HepG2 (cell line): Measurements from ENCODE around the gene MNAT1. TPM values are rescaled to one million over a fixed set of nuclear protein-coding genes. Genes with fewer than 3 reads are reported as not detected.

Experiments used
- BCL6 ChIP-seq: IDR thresholded peaks from 2 replicates; pipeline ENCODE4 v1.6.1; 2016; ENCODE audit warnings: missing genetic modification reagents, missing compliant biosample characterization
- CBX5 ChIP-seq: sonication (generic); formaldehyde crosslinking; IDR thresholded peaks from 2 replicates; pipeline ENCODE4 v1.4.0; 2020; ENCODE audit warnings: missing genetic modification reagents, borderline replicate concordance
- EP300 ChIP-seq, 3 experiments: sonication (generic) in 1 of 3; formaldehyde crosslinking in 1 of 3; IDR thresholded peaks; 2 replicates each; pipeline versions ENCODE4 v1.5.1 to v1.6.1; 2011 to 2020; ENCODE audit warnings: low read depth in 2 of 3, low read length in 2 of 3, borderline replicate concordance in 1 of 3, improper control_type of control experiment in 1 of 3, mild to moderate bottlenecking in 1 of 3, missing genetic modification reagents in 1 of 3, moderate library complexity in 1 of 3
- HES4 ChIP-seq: sonication (generic); formaldehyde crosslinking; IDR thresholded peaks from 2 replicates; pipeline ENCODE4 v1.9.0; 2021; ENCODE audit warnings: mild to moderate bottlenecking, missing genetic modification reagents, borderline replicate concordance
- KMT2A ChIP-seq: sonication (generic); formaldehyde crosslinking; IDR thresholded peaks from 2 replicates; pipeline ENCODE4 v1.4.0; 2020; ENCODE audit warnings: missing genetic modification reagents
- MXD4 ChIP-seq: IDR thresholded peaks from 2 replicates; pipeline ENCODE4 v1.6.1; 2016; ENCODE audit warnings: mild to moderate bottlenecking, missing biosample characterization, missing genetic modification reagents
- PAWR ChIP-seq: sonication (generic); formaldehyde crosslinking; IDR thresholded peaks from 2 replicates; pipeline ENCODE4 v1.4.0; 2020; ENCODE audit warnings: missing genetic modification reagents, mild to moderate bottlenecking, borderline replicate concordance
- POGK ChIP-seq: sonication (generic); formaldehyde crosslinking; conservative IDR thresholded peaks from 2 replicates; pipeline ENCODE4 v1.8.0; 2022; ENCODE audit warnings: mild to moderate bottlenecking, moderate library complexity, missing genetic modification reagents
- SOX5 ChIP-seq: IDR thresholded peaks from 2 replicates; pipeline ENCODE4 v1.6.1; 2016; ENCODE audit warnings: borderline replicate concordance
- SP5 ChIP-seq: IDR thresholded peaks from 2 replicates; pipeline ENCODE4 v1.6.1; 2016; ENCODE audit warnings: low read depth, borderline replicate concordance
- TBX2 ChIP-seq: sonication (generic); formaldehyde crosslinking; IDR thresholded peaks from 2 replicates; pipeline ENCODE4 v1.5.0; 2020; ENCODE audit warnings: missing genetic modification reagents, mild to moderate bottlenecking, borderline replicate concordance
- TGIF2 ChIP-seq: IDR thresholded peaks from 2 replicates; pipeline ENCODE4 v1.6.1; 2016; ENCODE audit warnings: control low read depth, missing compliant biosample characterization
- ZBTB38 ChIP-seq: sonication (generic); formaldehyde crosslinking; IDR thresholded peaks from 2 replicates; pipeline ENCODE4 v1.5.1; 2020; ENCODE audit warnings: mild to moderate bottlenecking, missing genetic modification reagents
- ZFY ChIP-seq: sonication (generic); formaldehyde crosslinking; IDR thresholded peaks from 2 replicates; pipeline ENCODE4 v1.4.0; 2020; ENCODE audit warnings: missing genetic modification reagents
- ZNF24 ChIP-seq: fragments of 450-650 bp; IDR thresholded peaks from 2 replicates; pipeline ENCODE4 v1.6.1; 2017; ENCODE audit warnings: antibody characterized with exemption, mild to moderate bottlenecking
- ZNF768 ChIP-seq: sonication (generic); formaldehyde crosslinking; IDR thresholded peaks from 2 replicates; pipeline ENCODE4 v1.4.0; 2020; ENCODE audit warnings: missing genetic modification reagents
- ZNF841 ChIP-seq: sonication (generic); formaldehyde crosslinking; IDR thresholded peaks from 2 replicates; pipeline ENCODE4 v1.8.1; 2023; ENCODE audit warnings: missing genetic modification reagents, borderline replicate concordance
- polyA plus RNA-seq, 8 experiments: library from polyadenylated mRNA; depleted of rRNA in 3 of 8; stranded (reverse) in 7 of 8; unstranded in 1 of 8; fragments of >200 nt; fragmentation: Illumina TruSeq in 4 of 8; extraction: Trizol in 4 of 8; gene quantifications; 2 replicates each; pipeline versions ENCODE4 v1.2.1 to v1.2.3, GENCODE V29; 2011 to 2016; ENCODE audit warnings: low read depth in 4 of 8, missing spikeins in 1 of 8, mixed read lengths in 1 of 8; ENCODE audit not compliant: insufficient read depth in 1 of 8
- total RNA-seq, 5 experiments: library from RNA; depleted of rRNA; stranded (reverse); fragments of >200 nt; fragmentation: Illumina TruSeq; extraction: Trizol; gene quantifications; 2 replicates each; pipeline ENCODE4 v1.2.3, GENCODE V29; 2016; ENCODE audit warnings: low read depth in 1 of 5
- TF ChIP-seq, protein P1 (sequence below), 2 experiments: sonication (generic) in 1 of 2; formaldehyde crosslinking in 1 of 2; IDR thresholded peaks; 2 replicates each; pipeline versions ENCODE4 v1.6.1 to v1.9.0; 2014 to 2022; ENCODE audit warnings: antibody characterized with exemption in 1 of 2, borderline replicate concordance in 1 of 2, inconsistent platforms in 1 of 2, low read depth in 1 of 2, missing genetic modification reagents in 1 of 2
- TF ChIP-seq, protein P2 (sequence below): sonication (generic); formaldehyde crosslinking; IDR thresholded peaks from 2 replicates; pipeline ENCODE4 v1.8.0; 2022; ENCODE audit warnings: missing genetic modification reagents, mild to moderate bottlenecking, borderline replicate concordance

Gene MNAT1
- total and polyA plus RNA-seq, 2 of the 13 experiments (the other 11 are each of a cell fraction or from before 2014, with no cell fraction given): 49.2 to 94.8 TPM

DNA sequence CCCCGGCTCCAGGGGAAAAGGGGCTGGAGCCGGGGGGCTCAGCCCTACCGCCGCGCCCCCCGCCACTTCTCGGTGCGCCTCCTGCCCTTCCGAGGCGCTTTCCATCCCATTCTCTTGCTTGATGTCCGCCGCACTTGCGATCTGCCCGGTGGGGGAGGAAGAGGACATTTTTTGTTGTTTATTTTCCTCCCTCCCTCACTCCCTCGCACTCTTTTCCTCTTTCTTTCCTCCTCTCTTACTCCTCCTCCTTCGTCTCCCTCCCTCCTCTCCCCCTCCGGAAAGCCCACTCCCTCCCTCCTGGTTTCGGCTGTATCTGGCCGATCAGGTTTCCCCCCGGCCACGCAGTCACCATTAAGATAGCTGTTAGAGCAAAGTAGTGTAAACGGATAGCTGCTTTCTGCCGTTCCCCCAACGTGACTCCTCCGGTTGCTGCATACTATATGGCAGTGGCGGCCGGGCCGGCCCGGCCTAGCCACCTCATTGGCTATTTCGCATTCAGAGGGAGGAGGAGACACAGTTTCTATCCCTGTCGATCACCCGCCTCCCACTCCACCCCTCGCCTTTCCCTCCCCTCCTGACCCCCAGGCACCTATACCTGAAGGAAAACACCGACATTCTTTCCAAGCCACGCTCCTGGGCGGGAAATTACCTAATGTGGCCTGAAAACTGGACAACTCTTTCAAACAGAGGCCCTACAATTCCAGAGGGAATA is 10.5 kb upstream of the MNAT1 start, which contains the start of gene SIX4 (continued):
- TF ChIP-seq, protein P1, sequence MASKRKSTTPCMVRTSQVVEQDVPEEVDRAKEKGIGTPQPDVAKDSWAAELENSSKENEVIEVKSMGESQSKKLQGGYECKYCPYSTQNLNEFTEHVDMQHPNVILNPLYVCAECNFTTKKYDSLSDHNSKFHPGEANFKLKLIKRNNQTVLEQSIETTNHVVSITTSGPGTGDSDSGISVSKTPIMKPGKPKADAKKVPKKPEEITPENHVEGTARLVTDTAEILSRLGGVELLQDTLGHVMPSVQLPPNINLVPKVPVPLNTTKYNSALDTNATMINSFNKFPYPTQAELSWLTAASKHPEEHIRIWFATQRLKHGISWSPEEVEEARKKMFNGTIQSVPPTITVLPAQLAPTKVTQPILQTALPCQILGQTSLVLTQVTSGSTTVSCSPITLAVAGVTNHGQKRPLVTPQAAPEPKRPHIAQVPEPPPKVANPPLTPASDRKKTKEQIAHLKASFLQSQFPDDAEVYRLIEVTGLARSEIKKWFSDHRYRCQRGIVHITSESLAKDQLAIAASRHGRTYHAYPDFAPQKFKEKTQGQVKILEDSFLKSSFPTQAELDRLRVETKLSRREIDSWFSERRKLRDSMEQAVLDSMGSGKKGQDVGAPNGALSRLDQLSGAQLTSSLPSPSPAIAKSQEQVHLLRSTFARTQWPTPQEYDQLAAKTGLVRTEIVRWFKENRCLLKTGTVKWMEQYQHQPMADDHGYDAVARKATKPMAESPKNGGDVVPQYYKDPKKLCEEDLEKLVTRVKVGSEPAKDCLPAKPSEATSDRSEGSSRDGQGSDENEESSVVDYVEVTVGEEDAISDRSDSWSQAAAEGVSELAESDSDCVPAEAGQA (IDR thresholded peaks at IDR 0.05; ENCODE audit: low read depth): no peak
- TF ChIP-seq, protein P1 (CRISPR knock-in tag; IDR thresholded peaks at IDR 0.05; ENCODE audit: borderline replicate concordance): no peak
- TF ChIP-seq PAWR (CRISPR knock-in tag) (no peak), SP5 (peak; percentile 78), KMT2A (CRISPR knock-in tag) (0 out of 2 replicates have a peak, but pooled peaks have one; percentile 41), POGK (CRISPR knock-in tag) (peak; percentile 51; the same call in 1 of the 2 replicates), TBX2 (CRISPR knock-in tag) (no peak), ZNF841 (CRISPR knock-in tag) (no peak), ZFY (CRISPR knock-in tag) (peak; percentile 34; the same call in 1 of the 2 replicates), HES4 (0 out of 2 replicates have a peak, but pooled peaks have one; percentile 57), ZBTB38 (CRISPR knock-in tag) (no peak), CBX5 (CRISPR knock-in tag) (peak; percentile 33; the same call in 1 of the 2 replicates), SOX5 (CRISPR knock-in tag) (peak; percentile 41; the same call in 1 of the 2 replicates), TGIF2 (peak; percentile 53; the same call in 1 of the 2 replicates), BCL6 (CRISPR knock-in tag) (0 out of 2 replicates have a peak, but pooled peaks have one; percentile 18), ZNF768 (no peak), MXD4 (peak; percentile 47; the same call in 1 of the 2 replicates), ZNF24 (no peak), EP300 (IDR thresholded peaks at IDR 0.05; ENCODE audit: low read depth in 2 of 2, low read length in 2 of 2) (0 out of 4 replicates have a peak, but pooled peaks of 1 of the 2 experiments have one; percentile 12), EP300 (CRISPR knock-in tag; IDR thresholded peaks at IDR 0.05; ENCODE audit: borderline replicate concordance) (no peak)
- TF ChIP-seq, protein P2, sequence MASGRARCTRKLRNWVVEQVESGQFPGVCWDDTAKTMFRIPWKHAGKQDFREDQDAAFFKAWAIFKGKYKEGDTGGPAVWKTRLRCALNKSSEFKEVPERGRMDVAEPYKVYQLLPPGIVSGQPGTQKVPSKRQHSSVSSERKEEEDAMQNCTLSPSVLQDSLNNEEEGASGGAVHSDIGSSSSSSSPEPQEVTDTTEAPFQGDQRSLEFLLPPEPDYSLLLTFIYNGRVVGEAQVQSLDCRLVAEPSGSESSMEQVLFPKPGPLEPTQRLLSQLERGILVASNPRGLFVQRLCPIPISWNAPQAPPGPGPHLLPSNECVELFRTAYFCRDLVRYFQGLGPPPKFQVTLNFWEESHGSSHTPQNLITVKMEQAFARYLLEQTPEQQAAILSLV (CRISPR knock-in tag): 0 out of 2 replicates have a peak, but pooled peaks have one; percentile 38
